ENCODE results near the gene HSPA1A. TPM values are rescaled to one million over a fixed set of nuclear protein-coding genes. Genes with fewer than 3 reads are reported as not detected.

Gene HSPA1A
- total and polyA plus RNA-seq, 9 of the 15 experiments (the other 6 are each of a cell fraction or from before 2014, with no cell fraction given), result 2.2 to 273 (median 107) TPM

- TF ChIP-seq HOMEZ (CRISPR knock-in tag; IDR thresholded peaks at IDR 0.05) (no peak; the same call in 1 of the 2 replicates), TCF7L2 (IDR thresholded peaks at IDR 0.05; ENCODE audit: low read depth, low read length) (no peak), ZFP91 (CRISPR knock-in tag; IDR thresholded peaks at IDR 0.05) (no peak), BACH1 (tag; IDR thresholded peaks at IDR 0.05) (no peak), ZNF398 (CRISPR knock-in tag; IDR thresholded peaks at IDR 0.05) (no peak), CC2D1A (IDR thresholded peaks at IDR 0.05) (peak; percentile 17; the same call in 1 of the 2 replicates), MAFK (IDR thresholded peaks at IDR 0.05; ENCODE audit: low read length) (no peak), ZBTB40 (IDR thresholded peaks at IDR 0.05) (0 out of 2 replicates have a peak, but pooled peaks have one; percentile 50), ZBTB40 (CRISPR knock-in tag; IDR thresholded peaks at IDR 0.05) (no peak), FOXJ2 (tag; IDR thresholded peaks at IDR 0.05) (no peak), FOXK2 (conservative IDR thresholded peaks at IDR 0.05 in 1 of 2, IDR thresholded peaks at IDR 0.05 in 1 of 2; ENCODE audit: low read depth in 2 of 2) (peak in 1 of 2 experiments; percentile 58; a peak in 2 of 4 replicates), ZNF436 (CRISPR knock-in tag; IDR thresholded peaks at IDR 0.05) (no peak)
Observed at GRCh38 chr6:31794866-31795615, 20.3 kb upstream of the HSPA1A start (continued).
